Measurements from ENCODE around the gene REXO5. TPM values are rescaled to one million over a fixed set of nuclear protein-coding genes. Genes with fewer than 3 reads are reported as not detected.
A peak's percentile ranks its signal among the peaks of the same experiment; 100 is the strongest.

Gene REXO5
- total and polyA plus RNA-seq, 9 of the 15 experiments (the other 6 are each of a cell fraction or from before 2014, with no cell fraction given), result 10.5 to 45.1 (median 25.4) TPM

GRCh38 chr16:20826039-20826566, 19.8 kb downstream of the REXO5 start (continued):
- TF ChIP-seq PKNOX1 (IDR thresholded peaks at IDR 0.05) (peak; percentile 72), SOX6 (IDR thresholded peaks at IDR 0.05) (peak; percentile 94), ZNF316 (IDR thresholded peaks at IDR 0.05) (peak; percentile 98), PHB (CRISPR knock-in tag; IDR thresholded peaks at IDR 0.05) (no peak), STAT6 (CRISPR knock-in tag; IDR thresholded peaks at IDR 0.05) (no peak), ZNF644 (tag; IDR thresholded peaks at IDR 0.05; ENCODE audit: low read depth) (peak; percentile 88), PBX2 (CRISPR knock-in tag; IDR thresholded peaks at IDR 0.05; ENCODE audit: low read depth) (no peak), PBX2 (tag; conservative IDR thresholded peaks at IDR 0.05; ENCODE audit: low read depth) (peak; percentile 62), TEAD1 (CRISPR knock-in tag; IDR thresholded peaks at IDR 0.05) (peak in 1 of 2 experiments; percentile 81; a peak in 1 of 4 replicates), EHMT2 (IDR thresholded peaks at IDR 0.05) (no peak), MNT (conservative IDR thresholded peaks at IDR 0.05) (peak in 1 of 2 experiments; percentile 49; a peak in 3 of 4 replicates), DIDO1 (tag; IDR thresholded peaks at IDR 0.05; ENCODE audit: low read depth) (0 out of 2 replicates have a peak, but pooled peaks have one; percentile 37), IRF9 (tag; IDR thresholded peaks at IDR 0.05) (peak; percentile 72; the same call in 1 of the 2 replicates), NR1H2 (CRISPR knock-in tag; IDR thresholded peaks at IDR 0.05) (no peak), POLR2AphosphoS5 (IDR thresholded peaks at IDR 0.05; ENCODE audit: control insufficient read depth, insufficient read depth, low read depth, low read length) (no peak), ZFP30 (CRISPR knock-in tag; IDR thresholded peaks at IDR 0.05; ENCODE audit: borderline replicate concordance) (0 out of 2 replicates have a peak, but pooled peaks have one; percentile 13), ATF3 (IDR thresholded peaks at IDR 0.05) (peak; percentile 53; the same call in 1 of the 2 replicates), ATF3 (CRISPR knock-in tag; conservative IDR thresholded peaks at IDR 0.05) (no peak), MAFF (IDR thresholded peaks at IDR 0.05; ENCODE audit: low read length) (peak; percentile 95)
